HL-60 (cell line): Measurements from ENCODE around the gene SNX6.

Experiments
- GABPA ChIP-seq: IDR thresholded peaks from 2 replicates; pipeline ENCODE4 v1.6.1; 2012; ENCODE audit warnings: low read depth
- POLR2AphosphoS5 ChIP-seq: IDR thresholded peaks from 2 replicates; pipeline ENCODE4 v1.6.1; 2012; ENCODE audit warnings: low read depth
- REST ChIP-seq: IDR thresholded peaks from 2 replicates; pipeline ENCODE4 v1.6.1; 2012; ENCODE audit warnings: low read depth; ENCODE audit not compliant: insufficient replicate concordance
- SPI1 ChIP-seq: IDR thresholded peaks from 2 replicates; pipeline ENCODE4 v1.6.1; 2012; ENCODE audit warnings: low read depth, mild to moderate bottlenecking, borderline replicate concordance
- TF ChIP-seq, protein P1 (sequence below): IDR thresholded peaks from one replicate; pipeline ENCODE4 v1.5.1; 2011; ENCODE audit warnings: low read length, control low read depth, inconsistent platforms; ENCODE audit not compliant: insufficient read depth

- TF ChIP-seq, protein P1, sequence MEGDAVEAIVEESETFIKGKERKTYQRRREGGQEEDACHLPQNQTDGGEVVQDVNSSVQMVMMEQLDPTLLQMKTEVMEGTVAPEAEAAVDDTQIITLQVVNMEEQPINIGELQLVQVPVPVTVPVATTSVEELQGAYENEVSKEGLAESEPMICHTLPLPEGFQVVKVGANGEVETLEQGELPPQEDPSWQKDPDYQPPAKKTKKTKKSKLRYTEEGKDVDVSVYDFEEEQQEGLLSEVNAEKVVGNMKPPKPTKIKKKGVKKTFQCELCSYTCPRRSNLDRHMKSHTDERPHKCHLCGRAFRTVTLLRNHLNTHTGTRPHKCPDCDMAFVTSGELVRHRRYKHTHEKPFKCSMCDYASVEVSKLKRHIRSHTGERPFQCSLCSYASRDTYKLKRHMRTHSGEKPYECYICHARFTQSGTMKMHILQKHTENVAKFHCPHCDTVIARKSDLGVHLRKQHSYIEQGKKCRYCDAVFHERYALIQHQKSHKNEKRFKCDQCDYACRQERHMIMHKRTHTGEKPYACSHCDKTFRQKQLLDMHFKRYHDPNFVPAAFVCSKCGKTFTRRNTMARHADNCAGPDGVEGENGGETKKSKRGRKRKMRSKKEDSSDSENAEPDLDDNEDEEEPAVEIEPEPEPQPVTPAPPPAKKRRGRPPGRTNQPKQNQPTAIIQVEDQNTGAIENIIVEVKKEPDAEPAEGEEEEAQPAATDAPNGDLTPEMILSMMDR = no peak
- TF ChIP-seq POLR2AphosphoS5 = no peak
- no peak for TF ChIP-seq REST
- no peak for TF ChIP-seq GABPA
- no peak for TF ChIP-seq SPI1
Measured at GRCh38 chr14:34562776-34563150, 67.2 kb downstream of the SNX6 start.
